Measurements from ENCODE around the gene RNF169.

- TF ChIP-seq CTCF (IDR thresholded peaks at IDR 0.05), result no peak
- TF ChIP-seq POLR2A (IDR thresholded peaks at IDR 0.05), result no peak
These were observed 31.8 kb downstream of the RNF169 start for GRCh38 chr11:74780248-74781005.

Data from thyroid gland (tissue), 4 donors.